ENCODE results near the gene ITGA7.

DNA sequence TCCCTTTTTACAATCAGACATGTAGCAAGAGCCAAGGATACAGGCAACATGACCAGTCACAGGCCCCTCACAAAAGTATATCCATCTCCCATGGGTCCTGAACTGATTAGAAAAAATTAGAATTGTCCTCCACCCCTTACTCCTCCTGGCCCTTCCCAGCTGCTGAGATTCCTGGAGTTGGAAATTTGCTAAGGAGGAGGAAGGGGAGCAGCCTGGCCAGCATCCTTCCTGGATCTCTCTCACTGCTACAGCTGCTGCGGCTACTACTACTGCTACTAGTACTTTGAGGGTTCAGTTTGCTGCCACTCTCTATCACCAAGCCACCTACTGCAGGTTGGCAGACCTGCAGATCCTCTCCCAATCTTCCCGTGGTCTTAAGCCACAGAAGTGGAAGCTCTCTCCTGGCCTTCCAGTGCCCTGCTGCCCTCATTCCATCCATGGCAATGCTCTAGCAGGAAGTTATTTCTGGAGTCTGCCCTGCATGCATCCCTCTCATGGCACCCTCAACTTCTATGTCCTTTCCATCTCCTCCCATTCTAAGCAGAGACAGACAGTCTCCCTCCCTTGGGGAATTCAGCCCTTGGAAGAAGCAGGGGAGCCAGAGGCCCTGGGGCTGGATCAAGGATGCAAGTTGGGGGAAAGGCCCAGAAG is 1.0 kb downstream of the ITGA7 start:
- TF ChIP-seq, protein P1, sequence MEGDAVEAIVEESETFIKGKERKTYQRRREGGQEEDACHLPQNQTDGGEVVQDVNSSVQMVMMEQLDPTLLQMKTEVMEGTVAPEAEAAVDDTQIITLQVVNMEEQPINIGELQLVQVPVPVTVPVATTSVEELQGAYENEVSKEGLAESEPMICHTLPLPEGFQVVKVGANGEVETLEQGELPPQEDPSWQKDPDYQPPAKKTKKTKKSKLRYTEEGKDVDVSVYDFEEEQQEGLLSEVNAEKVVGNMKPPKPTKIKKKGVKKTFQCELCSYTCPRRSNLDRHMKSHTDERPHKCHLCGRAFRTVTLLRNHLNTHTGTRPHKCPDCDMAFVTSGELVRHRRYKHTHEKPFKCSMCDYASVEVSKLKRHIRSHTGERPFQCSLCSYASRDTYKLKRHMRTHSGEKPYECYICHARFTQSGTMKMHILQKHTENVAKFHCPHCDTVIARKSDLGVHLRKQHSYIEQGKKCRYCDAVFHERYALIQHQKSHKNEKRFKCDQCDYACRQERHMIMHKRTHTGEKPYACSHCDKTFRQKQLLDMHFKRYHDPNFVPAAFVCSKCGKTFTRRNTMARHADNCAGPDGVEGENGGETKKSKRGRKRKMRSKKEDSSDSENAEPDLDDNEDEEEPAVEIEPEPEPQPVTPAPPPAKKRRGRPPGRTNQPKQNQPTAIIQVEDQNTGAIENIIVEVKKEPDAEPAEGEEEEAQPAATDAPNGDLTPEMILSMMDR (conservative IDR thresholded peaks at IDR 0.05), result no peak
- no peak for TF ChIP-seq ZFX (IDR thresholded peaks at IDR 0.05)
